ENCODE data around the gene SAMMSON. TPM values are rescaled to one million over a fixed set of nuclear protein-coding genes. Genes with fewer than 3 reads are reported as not detected.

SAMMSON gene
- total and polyA plus RNA-seq, 7 donors, result 0.04 to 0.82 (median 0.60) TPM; not detected in 4

DNA sequence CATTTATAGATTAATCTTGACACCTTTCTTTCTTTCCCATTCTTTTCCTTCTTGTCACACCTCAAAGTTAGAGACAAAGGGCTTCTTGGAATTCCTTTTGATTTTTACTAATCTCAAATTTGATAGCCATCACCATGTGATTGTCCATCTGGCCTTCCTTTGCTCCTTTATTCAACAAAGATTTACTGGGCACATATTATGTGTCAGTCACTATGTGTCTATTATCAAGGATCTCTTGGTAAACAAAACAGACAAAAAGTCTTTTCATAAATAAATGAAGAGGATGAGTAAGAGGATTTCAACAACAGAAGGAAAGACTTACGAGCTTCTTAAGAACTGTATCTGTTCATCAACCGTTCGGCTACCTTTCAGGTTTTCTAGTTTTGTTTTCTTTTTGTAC, 56.5 kb downstream of the SAMMSON start:
- H3K4me1 ChIP-seq, result no peaks in the 10 kb centered on the region
- no peaks in the 10 kb centered on the region for H3K9me3 ChIP-seq
- TF ChIP-seq EP300 (IDR thresholded peaks at IDR 0.05), result no peak
- no peak for TF ChIP-seq POLR2A (IDR thresholded peaks at IDR 0.05)
- TF ChIP-seq, protein P1, sequence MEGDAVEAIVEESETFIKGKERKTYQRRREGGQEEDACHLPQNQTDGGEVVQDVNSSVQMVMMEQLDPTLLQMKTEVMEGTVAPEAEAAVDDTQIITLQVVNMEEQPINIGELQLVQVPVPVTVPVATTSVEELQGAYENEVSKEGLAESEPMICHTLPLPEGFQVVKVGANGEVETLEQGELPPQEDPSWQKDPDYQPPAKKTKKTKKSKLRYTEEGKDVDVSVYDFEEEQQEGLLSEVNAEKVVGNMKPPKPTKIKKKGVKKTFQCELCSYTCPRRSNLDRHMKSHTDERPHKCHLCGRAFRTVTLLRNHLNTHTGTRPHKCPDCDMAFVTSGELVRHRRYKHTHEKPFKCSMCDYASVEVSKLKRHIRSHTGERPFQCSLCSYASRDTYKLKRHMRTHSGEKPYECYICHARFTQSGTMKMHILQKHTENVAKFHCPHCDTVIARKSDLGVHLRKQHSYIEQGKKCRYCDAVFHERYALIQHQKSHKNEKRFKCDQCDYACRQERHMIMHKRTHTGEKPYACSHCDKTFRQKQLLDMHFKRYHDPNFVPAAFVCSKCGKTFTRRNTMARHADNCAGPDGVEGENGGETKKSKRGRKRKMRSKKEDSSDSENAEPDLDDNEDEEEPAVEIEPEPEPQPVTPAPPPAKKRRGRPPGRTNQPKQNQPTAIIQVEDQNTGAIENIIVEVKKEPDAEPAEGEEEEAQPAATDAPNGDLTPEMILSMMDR (IDR thresholded peaks at IDR 0.05), result no peak
- no peak for TF ChIP-seq POLR2AphosphoS5 (IDR thresholded peaks at IDR 0.05)
- intact Hi-C loops (cut with DNase I), result no loop called here
- 82 to 87% methylated on average over 3 of the region's 3 CpGs for WGBS, 2 donors
- no peaks in the 10 kb centered on the region for H3K27me3 ChIP-seq
- no peaks in the 10 kb centered on the region for H3K36me3 ChIP-seq
- H3K27ac ChIP-seq, result no peak overlapping the region
- DNase-seq, result no peak
- H3K4me3 ChIP-seq, result no peak overlapping the region

DNA sequence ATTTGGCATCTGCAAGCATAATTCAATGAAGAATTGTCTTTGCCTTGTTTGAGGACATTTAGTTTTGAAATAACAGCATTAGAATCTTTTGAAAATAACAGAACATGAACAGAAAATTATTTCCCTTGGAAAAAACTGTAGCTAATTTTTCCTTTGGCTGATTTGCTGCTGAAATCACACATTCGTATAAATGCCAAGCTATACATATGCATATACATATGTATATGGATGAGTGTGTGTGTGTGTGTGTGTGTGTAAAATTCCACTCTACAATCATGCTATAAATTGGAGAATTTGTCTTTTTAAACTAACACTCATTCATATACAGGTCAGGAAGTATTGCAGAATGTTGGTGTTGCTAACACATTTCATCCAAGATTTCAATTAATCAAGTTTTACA, 57.9 kb downstream of the SAMMSON start:
- Histone ChIP-seq H3K9me3 (no peaks in the 10 kb centered on the region), H3K36me3 (no peaks in the 10 kb centered on the region), H3K27me3 (no peaks in the 10 kb centered on the region), H3K4me1 (no peaks in the 10 kb centered on the region), H3K4me3 (no peak overlapping the region), H3K27ac (no peak overlapping the region)
- 88 to 93% methylated on average over 1 of the region's 1 CpG for WGBS, 2 donors
- intact Hi-C loops (cut with DNase I), result no loop called here
- TF ChIP-seq EP300 (IDR thresholded peaks at IDR 0.05) (no peak), POLR2AphosphoS5 (IDR thresholded peaks at IDR 0.05) (no peak), POLR2A (IDR thresholded peaks at IDR 0.05) (no peak)
- TF ChIP-seq, protein P1 (IDR thresholded peaks at IDR 0.05), result no peak
- DNase-seq, result no peak

DNA sequence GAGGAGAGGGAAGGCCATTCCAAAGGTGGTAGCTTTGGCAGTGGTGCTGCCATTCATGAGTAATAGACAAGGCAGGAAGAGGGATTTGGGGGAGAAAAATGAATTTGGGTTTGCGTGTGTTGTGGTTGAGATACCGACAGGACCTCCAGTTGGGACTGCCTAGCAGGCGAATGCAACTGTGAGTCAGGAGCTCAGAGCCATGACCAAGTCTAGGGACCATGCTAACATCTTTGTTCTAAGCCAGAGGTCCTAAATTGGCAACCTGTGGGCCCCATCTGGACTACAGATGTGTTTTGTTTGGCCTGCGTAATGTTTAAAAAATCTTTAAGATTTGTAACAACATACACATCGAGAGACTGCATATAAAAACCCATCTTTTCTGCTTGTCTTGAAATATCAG, 61.6 kb downstream of the SAMMSON start:
- peaks cover 0 to 6% (median 5%) of the 10 kb centered on the region in 4 donors for H3K4me1 ChIP-seq
- H3K4me3 ChIP-seq, result no peak overlapping the region
- TF ChIP-seq POLR2A (IDR thresholded peaks at IDR 0.05) (no peak), EP300 (IDR thresholded peaks at IDR 0.05) (no peak), POLR2AphosphoS5 (IDR thresholded peaks at IDR 0.05) (no peak)
- TF ChIP-seq, protein P1 (IDR thresholded peaks at IDR 0.05), result no peak
- H3K27ac ChIP-seq, result no peak overlapping the region
- 86 to 89% methylated on average over 5 of the region's 5 CpGs for WGBS, 2 donors
- H3K27me3 ChIP-seq, result no peaks in the 10 kb centered on the region
- H3K9me3 ChIP-seq, result no peaks in the 10 kb centered on the region
- no peaks in the 10 kb centered on the region for H3K36me3 ChIP-seq
- DNase-seq, result no peak
- intact Hi-C loops (cut with DNase I), result no loop called here

DNA sequence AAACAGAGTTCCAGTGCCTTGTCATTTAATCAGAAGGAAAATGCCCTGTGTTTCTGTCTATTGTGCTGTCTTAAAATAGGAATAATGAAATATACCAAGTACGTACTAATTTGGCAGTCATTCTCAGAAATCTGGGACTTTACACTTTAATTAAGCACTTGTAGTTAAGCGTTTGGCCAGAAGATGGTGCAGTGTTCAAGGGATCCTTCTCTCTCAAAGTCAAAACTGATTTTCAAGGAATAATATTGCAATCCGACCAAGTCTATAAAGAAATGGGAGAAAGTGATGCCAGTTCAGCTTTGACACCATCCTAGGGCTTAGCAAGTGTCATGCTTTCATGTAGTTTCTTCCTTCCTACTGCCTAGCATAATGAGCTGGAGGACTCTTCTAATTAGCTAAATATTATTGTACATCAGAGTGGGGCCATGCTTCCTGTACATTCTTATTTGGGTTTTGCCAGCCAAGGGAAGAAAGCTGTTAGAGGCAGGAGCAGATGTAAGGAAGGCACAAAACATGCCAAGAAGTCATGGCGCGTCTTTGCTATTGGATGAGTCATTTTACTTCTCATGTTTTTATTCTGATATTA, 64.8 kb downstream of the SAMMSON start:
- 32 to 37% methylated on average over 5 of the region's 5 CpGs for WGBS, 2 donors
- peaks cover 0 to 6% (median 5%) of the 10 kb centered on the region in 4 donors for H3K4me1 ChIP-seq
- intact Hi-C loops (cut with DNase I), result no loop called here
- no peak overlapping the region for H3K4me3 ChIP-seq
- H3K36me3 ChIP-seq, result no peaks in the 10 kb centered on the region
- H3K27me3 ChIP-seq, result no peaks in the 10 kb centered on the region
- peak overlapping the region in 1 of 4 donors; percentile 34 for H3K27ac ChIP-seq
- no peak for TF ChIP-seq POLR2AphosphoS5 (IDR thresholded peaks at IDR 0.05)
- no peak for TF ChIP-seq EP300 (IDR thresholded peaks at IDR 0.05)
- TF ChIP-seq, protein P1 (IDR thresholded peaks at IDR 0.05), result peak; percentile 20 to 68 (median 60)
- no peak for TF ChIP-seq POLR2A (IDR thresholded peaks at IDR 0.05)
- DNase-seq, result no peak
- H3K9me3 ChIP-seq, result no peaks in the 10 kb centered on the region
